Measurements from ENCODE around the gene SYNGAP1.

DNA sequence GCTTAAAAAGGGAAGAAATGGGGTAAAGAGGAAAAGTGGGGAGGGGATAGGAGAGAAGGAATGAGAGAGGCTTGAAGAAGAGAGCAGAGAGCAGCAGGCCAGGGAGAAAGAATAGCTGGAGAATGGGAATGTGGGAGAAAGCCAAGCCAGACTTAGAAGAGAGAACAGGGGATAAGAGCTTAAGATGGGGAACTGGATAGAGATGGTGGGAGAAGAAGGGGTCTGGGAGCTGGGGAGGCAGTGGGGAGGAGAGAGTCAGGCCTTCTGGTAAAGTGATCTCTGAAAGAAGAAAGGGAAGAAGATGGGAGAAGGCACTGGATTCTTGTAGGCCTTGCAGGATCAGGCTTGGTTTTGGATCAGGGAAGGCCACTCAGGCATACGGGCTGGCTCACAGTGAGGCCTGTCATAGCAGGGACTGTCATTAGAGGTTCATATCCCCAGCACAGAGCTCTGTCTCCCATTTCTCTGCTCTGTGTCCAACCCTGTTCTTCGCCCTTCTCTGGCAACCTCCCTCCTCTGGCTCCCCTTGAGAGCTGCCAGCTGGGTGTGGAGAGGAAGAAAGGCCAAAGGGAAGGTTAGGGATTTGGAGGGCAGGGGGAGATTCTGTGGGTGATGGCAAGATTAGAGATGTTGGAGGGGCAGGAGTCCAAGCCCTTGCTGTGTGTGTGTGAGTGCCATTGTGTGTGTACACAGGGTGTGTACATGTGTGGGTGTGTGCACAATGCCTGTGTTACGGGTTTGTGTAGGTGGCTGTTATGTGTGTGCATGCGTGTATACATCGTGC lies 9.3 kb downstream of the SYNGAP1 start:
- TF ChIP-seq, protein P1, sequence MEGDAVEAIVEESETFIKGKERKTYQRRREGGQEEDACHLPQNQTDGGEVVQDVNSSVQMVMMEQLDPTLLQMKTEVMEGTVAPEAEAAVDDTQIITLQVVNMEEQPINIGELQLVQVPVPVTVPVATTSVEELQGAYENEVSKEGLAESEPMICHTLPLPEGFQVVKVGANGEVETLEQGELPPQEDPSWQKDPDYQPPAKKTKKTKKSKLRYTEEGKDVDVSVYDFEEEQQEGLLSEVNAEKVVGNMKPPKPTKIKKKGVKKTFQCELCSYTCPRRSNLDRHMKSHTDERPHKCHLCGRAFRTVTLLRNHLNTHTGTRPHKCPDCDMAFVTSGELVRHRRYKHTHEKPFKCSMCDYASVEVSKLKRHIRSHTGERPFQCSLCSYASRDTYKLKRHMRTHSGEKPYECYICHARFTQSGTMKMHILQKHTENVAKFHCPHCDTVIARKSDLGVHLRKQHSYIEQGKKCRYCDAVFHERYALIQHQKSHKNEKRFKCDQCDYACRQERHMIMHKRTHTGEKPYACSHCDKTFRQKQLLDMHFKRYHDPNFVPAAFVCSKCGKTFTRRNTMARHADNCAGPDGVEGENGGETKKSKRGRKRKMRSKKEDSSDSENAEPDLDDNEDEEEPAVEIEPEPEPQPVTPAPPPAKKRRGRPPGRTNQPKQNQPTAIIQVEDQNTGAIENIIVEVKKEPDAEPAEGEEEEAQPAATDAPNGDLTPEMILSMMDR (conservative IDR thresholded peaks at IDR 0.05 in 1 of 2, IDR thresholded peaks at IDR 0.05 in 1 of 2; ENCODE audit: extremely low read depth in 1 of 2, insufficient read depth in 1 of 2, low read depth in 1 of 2, low read length in 2 of 2), result no peak
- TF ChIP-seq EZH2 (IDR thresholded peaks at IDR 0.05; ENCODE audit: borderline replicate concordance, low read length), result no peak

Data from mammary epithelial cell (primary cell).